ENCODE data around the gene ASXL1. TPM values are rescaled to one million over a fixed set of nuclear protein-coding genes. Genes with fewer than 3 reads are reported as not detected.

The ASXL1 gene
- total RNA-seq, 1 experiment from 2014 or later: 43.5 TPM

GRCh38 chr20:32440069-32440757, 82.1 kb downstream of the ASXL1 start:
- no peak for DNase-seq (ENCODE audit: low read depth)

GRCh38 chr20:32440758-32441078, 82.6 kb downstream of the ASXL1 start:
- no peak for DNase-seq (ENCODE audit: low read depth)

GRCh38 chr20:32441638-32442037, 83.5 kb downstream of the ASXL1 start:
- DNase-seq (ENCODE audit: low read depth): no peak

- no peak for DNase-seq (ENCODE audit: low read depth)
These were observed 84.7 kb downstream of the ASXL1 start for GRCh38 chr20:32442630-32443373.

GRCh38 chr20:32443386-32443974, 85.3 kb downstream of the ASXL1 start:
- peak; percentile 34 for DNase-seq (ENCODE audit: low read depth)

- DNase-seq (ENCODE audit: low read depth): no peak
These were observed 86.5 kb downstream of the ASXL1 start for GRCh38 chr20:32444474-32445220.

GRCh38 chr20:32445539-32446273, 87.6 kb downstream of the ASXL1 start:
- DNase-seq (ENCODE audit: low read depth): no peak

- DNase-seq (ENCODE audit: low read depth): no peak
These were observed 88.4 kb downstream of the ASXL1 start for GRCh38 chr20:32446301-32447100.

GRCh38 chr20:32447136-32448027, 89.3 kb downstream of the ASXL1 start:
- no peak for DNase-seq (ENCODE audit: low read depth)

- DNase-seq (ENCODE audit: low read depth): no peak
These were observed 90.3 kb downstream of the ASXL1 start for GRCh38 chr20:32448306-32449056.

- DNase-seq (ENCODE audit: low read depth): no peak
These were observed 91.1 kb downstream of the ASXL1 start for GRCh38 chr20:32449057-32449889.

GRCh38 chr20:32449890-32450401, 91.8 kb downstream of the ASXL1 start:
- no peak for DNase-seq (ENCODE audit: low read depth)

- DNase-seq (ENCODE audit: low read depth): no peak
These were observed 92.4 kb downstream of the ASXL1 start for GRCh38 chr20:32450484-32451061.

GRCh38 chr20:32451340-32451681, 93.2 kb downstream of the ASXL1 start:
- no peak for DNase-seq (ENCODE audit: low read depth)

GRCh38 chr20:32451682-32452461, 93.7 kb downstream of the ASXL1 start:
- DNase-seq (ENCODE audit: low read depth): no peak

GRCh38 chr20:32452776-32453466, 94.8 kb downstream of the ASXL1 start:
- DNase-seq (ENCODE audit: low read depth): no peak
